ACC112 (cell line): ENCODE data around the gene TPT1.

ENCODE experiments used
- H2AFZ ChIP-seq: fragments of 200-600 bp; sonication (generic); one replicate; pipeline ENCODE4 v1.6.0; 2017; ENCODE audit warnings: antibody characterized with exemption, low read length; ENCODE audit not compliant: unreplicated experiment
- H3K27ac ChIP-seq: fragments of 200-600 bp; sonication (generic); 2 replicates; pipeline ENCODE4 v1.5.1; 2014; ENCODE audit warnings: low read depth, mild to moderate bottlenecking, antibody characterized with exemption, low read length, moderate library complexity
- H3K27me3 ChIP-seq: fragments of 200-600 bp; sonication (generic); 2 replicates; pipeline ENCODE4 v1.6.1; 2014; ENCODE audit warnings: mild to moderate bottlenecking, antibody characterized with exemption, low read length, moderate library complexity, mixed read lengths; ENCODE audit not compliant: insufficient read depth
- H3K36me3 ChIP-seq: fragments of 200-600 bp; sonication (generic); 2 replicates; pipeline ENCODE4 v1.6.1; 2016; ENCODE audit warnings: mild to moderate bottlenecking, antibody characterized with exemption, low read length, moderate library complexity, mixed read lengths; ENCODE audit not compliant: insufficient read depth
- H3K4me1 ChIP-seq: fragments of 200-600 bp; sonication (generic); one replicate; pipeline ENCODE4 v1.6.1; 2016; ENCODE audit warnings: low read length, mixed read lengths; ENCODE audit not compliant: insufficient read depth, unreplicated experiment, control insufficient read depth
- H3K4me3 ChIP-seq: fragments of 200-600 bp; sonication (generic); 2 replicates; pipeline ENCODE4 v1.5.1; 2014; ENCODE audit warnings: mild to moderate bottlenecking, low read depth, low read length
- H3K79me2 ChIP-seq: fragments of 200-600 bp; sonication (generic); one replicate; pipeline ENCODE4 v1.6.0; 2016; ENCODE audit warnings: low read length; ENCODE audit not compliant: control insufficient read depth, unreplicated experiment, insufficient read depth

TPT1 gene

GRCh38 chr13:45367358-45367757 lies 26.4 kb upstream of the TPT1 start:
- H3K4me1 ChIP-seq: peaks cover 8% of the 10 kb centered on the region
- H3K36me3 ChIP-seq: peaks cover 13% of the 10 kb centered on the region; the same call in 1 of the 2 replicates
- H3K4me3 ChIP-seq: no peak overlapping the region
- no peaks in the 10 kb centered on the region for H3K79me2 ChIP-seq
- no peak overlapping the region for H2AFZ ChIP-seq
- H3K27ac ChIP-seq: peak overlapping the region; percentile 40; the same call in 1 of the 2 replicates
- H3K27me3 ChIP-seq: no peaks in the 10 kb centered on the region

- Histone ChIP-seq H3K4me1 (peaks cover 15% of the 10 kb centered on the region), H3K36me3 (peaks cover 15% of the 10 kb centered on the region; the same call in 1 of the 2 replicates), H3K27ac (no peak overlapping the region), H3K27me3 (no peaks in the 10 kb centered on the region), H2AFZ (no peak overlapping the region), H3K79me2 (no peaks in the 10 kb centered on the region), H3K4me3 (no peak overlapping the region)
These were observed 24.5 kb upstream of the TPT1 start for GRCh38 chr13:45365558-45365885.

GRCh38 chr13:45364876-45365557 lies 24.0 kb upstream of the TPT1 start:
- H3K4me1 ChIP-seq: peaks cover 15% of the 10 kb centered on the region
- H3K27ac ChIP-seq: no peak overlapping the region
- no peak overlapping the region for H3K4me3 ChIP-seq
- no peaks in the 10 kb centered on the region for H3K79me2 ChIP-seq
- H3K36me3 ChIP-seq: peaks cover 15% of the 10 kb centered on the region; the same call in 1 of the 2 replicates
- H3K27me3 ChIP-seq: no peaks in the 10 kb centered on the region
- H2AFZ ChIP-seq: no peak overlapping the region

GRCh38 chr13:45362939-45363338 lies 22.0 kb upstream of the TPT1 start:
- no peak overlapping the region for H2AFZ ChIP-seq
- H3K79me2 ChIP-seq: no peaks in the 10 kb centered on the region
- H3K27ac ChIP-seq: no peak overlapping the region
- no peaks in the 10 kb centered on the region for H3K27me3 ChIP-seq
- peaks cover 15% of the 10 kb centered on the region; the same call in 1 of the 2 replicates for H3K36me3 ChIP-seq
- peaks cover 15% of the 10 kb centered on the region for H3K4me1 ChIP-seq
- H3K4me3 ChIP-seq: no peak overlapping the region

GRCh38 chr13:45361596-45362206 lies 20.7 kb upstream of the TPT1 start:
- H2AFZ ChIP-seq: no peak overlapping the region
- H3K4me3 ChIP-seq: no peak overlapping the region
- no peak overlapping the region for H3K27ac ChIP-seq
- no peaks in the 10 kb centered on the region for H3K27me3 ChIP-seq
- peaks cover 15% of the 10 kb centered on the region; the same call in 1 of the 2 replicates for H3K36me3 ChIP-seq
- H3K4me1 ChIP-seq: peaks cover 7% of the 10 kb centered on the region
- H3K79me2 ChIP-seq: no peaks in the 10 kb centered on the region

- peaks cover 5% of the 10 kb centered on the region for H3K4me1 ChIP-seq
- no peak overlapping the region for H3K27ac ChIP-seq
- H3K79me2 ChIP-seq: no peaks in the 10 kb centered on the region
- no peak overlapping the region for H2AFZ ChIP-seq
- no peaks in the 10 kb centered on the region for H3K27me3 ChIP-seq
- H3K36me3 ChIP-seq: peaks cover 4% of the 10 kb centered on the region; the same call in 1 of the 2 replicates
- H3K4me3 ChIP-seq: no peak overlapping the region
These were observed 16.1 kb upstream of the TPT1 start for GRCh38 chr13:45356966-45357672.

- Histone ChIP-seq H3K27me3 (no peaks in the 10 kb centered on the region), H3K4me3 (no peak overlapping the region), H3K27ac (no peak overlapping the region), H3K4me1 (no peaks in the 10 kb centered on the region), H3K36me3 (peaks cover 4% of the 10 kb centered on the region; the same call in 1 of the 2 replicates), H2AFZ (no peak overlapping the region), H3K79me2 (no peaks in the 10 kb centered on the region)
These were observed 12.9 kb upstream of the TPT1 start for GRCh38 chr13:45353895-45354294.

GRCh38 chr13:45352031-45352430 lies 11.0 kb upstream of the TPT1 start:
- H3K4me1 ChIP-seq: no peaks in the 10 kb centered on the region
- no peak overlapping the region for H2AFZ ChIP-seq
- H3K27ac ChIP-seq: no peak overlapping the region
- peaks cover 4% of the 10 kb centered on the region; the same call in 1 of the 2 replicates for H3K36me3 ChIP-seq
- H3K4me3 ChIP-seq: no peak overlapping the region
- no peaks in the 10 kb centered on the region for H3K79me2 ChIP-seq
- no peaks in the 10 kb centered on the region for H3K27me3 ChIP-seq

- Histone ChIP-seq H3K79me2 (no peaks in the 10 kb centered on the region), H3K27me3 (no peaks in the 10 kb centered on the region), H2AFZ (no peak overlapping the region), H3K27ac (no peak overlapping the region), H3K4me3 (no peak overlapping the region), H3K4me1 (no peaks in the 10 kb centered on the region), H3K36me3 (peaks cover 1% of the 10 kb centered on the region; the same call in 1 of the 2 replicates)
These were observed 9.2 kb upstream of the TPT1 start for GRCh38 chr13:45350152-45350551.

- Histone ChIP-seq H3K36me3 (no peaks in the 10 kb centered on the region), H3K4me3 (no peak overlapping the region), H3K27me3 (no peaks in the 10 kb centered on the region), H3K4me1 (no peaks in the 10 kb centered on the region), H2AFZ (no peak overlapping the region), H3K27ac (0 out of 2 replicates have a peak overlapping the region, but pooled peaks have one; percentile 22), H3K79me2 (no peaks in the 10 kb centered on the region)
These were observed 8.5 kb upstream of the TPT1 start for GRCh38 chr13:45349438-45349837.
